K562 (cell line): ENCODE results near the gene HOXB4. TPM values are rescaled to one million over a fixed set of nuclear protein-coding genes. Genes with fewer than 3 reads are reported as not detected.
A peak's percentile ranks its signal among the peaks of the same experiment; 100 is the strongest.

ENCODE experiments used
- CHD4 ChIP-seq: fragments of 200-600 bp; sonication (generic); IDR thresholded peaks from 3 replicates; pipeline ENCODE4 v1.6.1; 2012; ENCODE audit warnings: low read depth, mild to moderate bottlenecking, mixed read lengths, low read length, inconsistent platforms; ENCODE audit not compliant: insufficient read depth, insufficient replicate concordance, poor library complexity, severe bottlenecking
- DMBX1 ChIP-seq: fragments of 250-450 bp; sonication (Bioruptor Pico); IDR thresholded peaks from 2 replicates; pipeline ENCODE4 v1.8.0; 2022; ENCODE audit warnings: inconsistent platforms, mild to moderate bottlenecking, moderate library complexity, borderline replicate concordance
- FOSL1 ChIP-seq: fragments of 200-800 bp; sonication (Bioruptor generic); conservative IDR thresholded peaks from 2 replicates; pipeline ENCODE4 v1.6.1; 2016; ENCODE audit warnings: missing genetic modification characterization, missing compliant biosample characterization
- KDM5B ChIP-seq: fragments of 200-600 bp; sonication (generic); IDR thresholded peaks from 2 replicates; pipeline ENCODE4 v1.6.1; 2012; ENCODE audit warnings: low read depth, mild to moderate bottlenecking, moderate library complexity, low read length, control low read depth, inconsistent platforms; ENCODE audit not compliant: insufficient replicate concordance
- MTA1 ChIP-seq: fragments of 450-650 bp; IDR thresholded peaks from 2 replicates; pipeline ENCODE4 v1.6.1; 2017; ENCODE audit warnings: borderline replicate concordance
- NELFE ChIP-seq: IDR thresholded peaks from 2 replicates; pipeline ENCODE4 v1.6.1; 2011; ENCODE audit warnings: mild to moderate bottlenecking; ENCODE audit not compliant: insufficient read depth, insufficient read length
- RBFOX2 ChIP-seq: fragments of 200-400 bp; formaldehyde crosslinking; IDR thresholded peaks from 2 replicates; pipeline ENCODE4 v1.6.1; 2017; ENCODE audit warnings: low read depth, mild to moderate bottlenecking, low read length, moderate library complexity
- TAF1 ChIP-seq: IDR thresholded peaks from 2 replicates; pipeline ENCODE4 v1.6.1; 2011; ENCODE audit warnings: mild to moderate bottlenecking, low read length, moderate library complexity; ENCODE audit not compliant: insufficient read depth, control insufficient read depth, severe bottlenecking; ENCODE audit errors: extremely low read depth
- ZNF134 ChIP-seq: fragments of 250-450 bp; sonication (Bioruptor Pico); conservative IDR thresholded peaks from 2 replicates; pipeline ENCODE4 v1.4.0; 2020
- ZNF436 ChIP-seq: fragments of 250-450, 450-650 bp; sonication (Bioruptor Pico); formaldehyde crosslinking; IDR thresholded peaks from 2 replicates; pipeline ENCODE4 v1.7.0; 2020; ENCODE audit warnings: mild to moderate bottlenecking
- ZNF766 ChIP-seq: fragments of 200-800 bp; sonication (Bioruptor generic); conservative IDR thresholded peaks from 2 replicates; pipeline ENCODE4 v1.6.1; 2016; ENCODE audit warnings: missing genetic modification characterization, missing compliant biosample characterization
- polyA plus RNA-seq, 8 experiments: library from polyadenylated mRNA; depleted of rRNA in 4 of 8; stranded (reverse) in 5 of 8; unstranded in 3 of 8; fragments of >200 nt; fragmentation: Nextera tagmentation in 2 of 8; fragmentation: Illumina TruSeq in 1 of 8; extraction: Ambion mirVana in 2 of 8; extraction: Trizol in 1 of 8; gene quantifications; 2 replicates each; pipeline versions ENCODE4 v1.2.1 to v1.2.3, GENCODE V29; 2011 to 2014; ENCODE audit warnings: inconsistent platforms in 1 of 8, missing spikeins in 1 of 8
- total RNA-seq, 7 experiments: library from RNA; depleted of rRNA in 6 of 7; stranded (reverse); fragments of >200 nt in 6 of 7; fragmentation: Illumina TruSeq in 2 of 7; extraction: Trizol in 2 of 7; gene quantifications; 2 replicates each; pipeline versions ENCODE4 v1.2.1 to v1.2.3, GENCODE V29; 2011 to 2021; ENCODE audit warnings: low replicate concordance in 1 of 7
- TF ChIP-seq, protein P1 (sequence below): fragments of 450-650 bp; IDR thresholded peaks from 2 replicates; pipeline ENCODE4 v1.6.1; 2016; ENCODE audit warnings: antibody characterized with exemption
- TF ChIP-seq, protein P2 (sequence below), 2 experiments: fragments of 450-650 bp; conservative IDR thresholded peaks; 2 replicates each; pipeline ENCODE4 v1.6.1; 2017; ENCODE audit warnings: mild to moderate bottlenecking in 2 of 2, moderate library complexity in 2 of 2
- TF ChIP-seq, protein P3 (sequence below): sonication (generic); formaldehyde crosslinking; IDR thresholded peaks from 2 replicates; pipeline ENCODE4 v1.8.0; 2022; ENCODE audit warnings: missing genetic modification reagents, mild to moderate bottlenecking, borderline replicate concordance
- TF ChIP-seq, protein P4 (sequence below): IDR thresholded peaks from 2 replicates; pipeline ENCODE4 v1.6.1; 2011; ENCODE audit warnings: borderline replicate concordance, low read depth, mild to moderate bottlenecking, moderate library complexity, low read length; ENCODE audit not compliant: insufficient read depth, poor library complexity, severe bottlenecking

HOXB4 gene
- total and polyA plus RNA-seq, 9 of the 15 experiments (the other 6 are each of a cell fraction or from before 2014, with no cell fraction given) = 1.6 to 34.9 (median 14.9) TPM

DNA sequence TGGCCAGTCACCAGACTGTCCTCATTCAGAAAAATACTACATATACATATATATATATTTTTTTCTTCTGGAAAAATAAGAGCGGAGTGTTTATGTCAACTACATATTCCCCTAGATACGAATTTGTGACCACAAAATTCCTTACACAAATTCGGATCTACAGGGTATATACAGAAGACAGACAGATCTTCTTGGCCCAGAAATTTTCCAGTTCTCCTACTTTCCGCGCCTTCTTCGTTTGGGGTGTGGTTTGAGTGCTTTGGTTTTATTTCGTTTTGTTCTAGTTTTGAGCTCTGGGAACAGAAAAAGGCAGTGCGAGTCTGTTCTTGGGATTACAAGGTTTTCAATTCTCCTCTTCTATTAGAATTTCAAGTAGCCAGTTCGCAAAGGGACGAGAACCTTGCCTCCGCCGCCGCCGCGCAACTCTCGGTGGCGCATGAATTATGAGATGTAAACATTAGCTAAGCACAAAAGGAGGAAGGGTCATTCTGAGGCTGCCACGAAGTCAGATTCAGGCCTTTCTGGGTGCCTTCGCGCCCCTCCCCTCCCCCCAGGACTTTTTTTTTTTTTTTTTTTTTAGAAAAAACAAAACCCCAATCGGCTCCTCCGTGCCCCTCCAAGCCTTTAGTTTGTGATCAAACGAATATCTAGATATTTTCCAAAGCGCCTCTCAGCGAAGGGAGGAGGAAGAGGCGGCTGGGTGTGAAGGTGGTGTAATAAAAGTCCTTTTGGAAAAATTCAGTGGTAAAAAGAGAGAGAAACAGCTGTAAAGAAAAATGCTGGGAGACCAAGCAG lies 1.8 kb upstream of the HOXB4 start (continued):
- TF ChIP-seq FOSL1 (tag) (peak; percentile 36; the same call in 1 of the 2 replicates), ZNF134 (CRISPR knock-in tag) (no peak), CHD4 (no peak), TAF1 (peak; percentile 42), DMBX1 (CRISPR knock-in tag) (peak; percentile 55; the same call in 1 of the 2 replicates), ZNF766 (CRISPR knock-in tag) (peak; percentile 72), MTA1 (0 out of 2 replicates have a peak, but pooled peaks have one; percentile 42), RBFOX2 (peak; percentile 70), ZNF436 (CRISPR knock-in tag) (no peak), KDM5B (peak; percentile 68), NELFE (no peak)
- TF ChIP-seq, protein P1, sequence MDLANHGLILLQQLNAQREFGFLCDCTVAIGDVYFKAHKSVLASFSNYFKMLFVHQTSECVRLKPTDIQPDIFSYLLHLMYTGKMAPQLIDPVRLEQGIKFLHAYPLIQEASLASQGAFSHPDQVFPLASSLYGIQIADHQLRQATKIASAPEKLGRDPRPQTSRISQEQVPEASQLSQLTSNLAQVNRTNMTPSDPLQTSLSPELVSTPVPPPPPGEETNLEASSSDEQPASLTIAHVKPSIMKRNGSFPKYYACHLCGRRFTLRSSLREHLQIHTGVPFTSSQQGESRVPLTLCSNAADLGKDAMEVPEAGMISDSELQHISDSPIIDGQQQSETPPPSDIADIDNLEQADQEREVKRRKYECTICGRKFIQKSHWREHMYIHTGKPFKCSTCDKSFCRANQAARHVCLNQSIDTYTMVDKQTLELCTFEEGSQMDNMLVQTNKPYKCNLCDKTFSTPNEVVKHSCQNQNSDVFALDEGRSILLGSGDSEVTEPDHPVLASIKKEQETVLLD = 0 out of 2 replicates have a peak, but pooled peaks have one; percentile 31
- TF ChIP-seq, protein P2, sequence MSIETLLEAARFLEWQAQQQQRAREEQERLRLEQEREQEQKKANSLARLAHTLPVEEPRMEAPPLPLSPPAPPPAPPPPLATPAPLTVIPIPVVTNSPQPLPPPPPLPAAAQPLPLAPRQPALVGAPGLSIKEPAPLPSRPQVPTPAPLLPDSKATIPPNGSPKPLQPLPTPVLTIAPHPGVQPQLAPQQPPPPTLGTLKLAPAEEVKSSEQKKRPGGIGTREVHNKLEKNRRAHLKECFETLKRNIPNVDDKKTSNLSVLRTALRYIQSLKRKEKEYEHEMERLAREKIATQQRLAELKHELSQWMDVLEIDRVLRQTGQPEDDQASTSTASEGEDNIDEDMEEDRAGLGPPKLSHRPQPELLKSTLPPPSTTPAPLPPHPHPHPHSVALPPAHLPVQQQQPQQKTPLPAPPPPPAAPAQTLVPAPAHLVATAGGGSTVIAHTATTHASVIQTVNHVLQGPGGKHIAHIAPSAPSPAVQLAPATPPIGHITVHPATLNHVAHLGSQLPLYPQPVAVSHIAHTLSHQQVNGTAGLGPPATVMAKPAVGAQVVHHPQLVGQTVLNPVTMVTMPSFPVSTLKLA (conservative IDR thresholded peaks at IDR 0.05) = peak in 1 of 2 experiments; percentile 4; a peak in 1 of 4 replicates
- TF ChIP-seq, protein P3, sequence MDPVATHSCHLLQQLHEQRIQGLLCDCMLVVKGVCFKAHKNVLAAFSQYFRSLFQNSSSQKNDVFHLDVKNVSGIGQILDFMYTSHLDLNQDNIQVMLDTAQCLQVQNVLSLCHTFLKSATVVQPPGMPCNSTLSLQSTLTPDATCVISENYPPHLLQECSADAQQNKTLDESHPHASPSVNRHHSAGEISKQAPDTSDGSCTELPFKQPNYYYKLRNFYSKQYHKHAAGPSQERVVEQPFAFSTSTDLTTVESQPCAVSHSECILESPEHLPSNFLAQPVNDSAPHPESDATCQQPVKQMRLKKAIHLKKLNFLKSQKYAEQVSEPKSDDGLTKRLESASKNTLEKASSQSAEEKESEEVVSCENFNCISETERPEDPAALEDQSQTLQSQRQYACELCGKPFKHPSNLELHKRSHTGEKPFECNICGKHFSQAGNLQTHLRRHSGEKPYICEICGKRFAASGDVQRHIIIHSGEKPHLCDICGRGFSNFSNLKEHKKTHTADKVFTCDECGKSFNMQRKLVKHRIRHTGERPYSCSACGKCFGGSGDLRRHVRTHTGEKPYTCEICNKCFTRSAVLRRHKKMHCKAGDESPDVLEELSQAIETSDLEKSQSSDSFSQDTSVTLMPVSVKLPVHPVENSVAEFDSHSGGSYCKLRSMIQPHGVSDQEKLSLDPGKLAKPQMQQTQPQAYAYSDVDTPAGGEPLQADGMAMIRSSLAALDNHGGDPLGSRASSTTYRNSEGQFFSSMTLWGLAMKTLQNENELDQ = no peak
- TF ChIP-seq, protein P4, sequence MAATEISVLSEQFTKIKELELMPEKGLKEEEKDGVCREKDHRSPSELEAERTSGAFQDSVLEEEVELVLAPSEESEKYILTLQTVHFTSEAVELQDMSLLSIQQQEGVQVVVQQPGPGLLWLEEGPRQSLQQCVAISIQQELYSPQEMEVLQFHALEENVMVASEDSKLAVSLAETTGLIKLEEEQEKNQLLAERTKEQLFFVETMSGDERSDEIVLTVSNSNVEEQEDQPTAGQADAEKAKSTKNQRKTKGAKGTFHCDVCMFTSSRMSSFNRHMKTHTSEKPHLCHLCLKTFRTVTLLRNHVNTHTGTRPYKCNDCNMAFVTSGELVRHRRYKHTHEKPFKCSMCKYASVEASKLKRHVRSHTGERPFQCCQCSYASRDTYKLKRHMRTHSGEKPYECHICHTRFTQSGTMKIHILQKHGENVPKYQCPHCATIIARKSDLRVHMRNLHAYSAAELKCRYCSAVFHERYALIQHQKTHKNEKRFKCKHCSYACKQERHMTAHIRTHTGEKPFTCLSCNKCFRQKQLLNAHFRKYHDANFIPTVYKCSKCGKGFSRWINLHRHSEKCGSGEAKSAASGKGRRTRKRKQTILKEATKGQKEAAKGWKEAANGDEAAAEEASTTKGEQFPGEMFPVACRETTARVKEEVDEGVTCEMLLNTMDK = peak; percentile 9
